ENCODE data around the gene CCDC12.

CCDC12 gene

DNA sequence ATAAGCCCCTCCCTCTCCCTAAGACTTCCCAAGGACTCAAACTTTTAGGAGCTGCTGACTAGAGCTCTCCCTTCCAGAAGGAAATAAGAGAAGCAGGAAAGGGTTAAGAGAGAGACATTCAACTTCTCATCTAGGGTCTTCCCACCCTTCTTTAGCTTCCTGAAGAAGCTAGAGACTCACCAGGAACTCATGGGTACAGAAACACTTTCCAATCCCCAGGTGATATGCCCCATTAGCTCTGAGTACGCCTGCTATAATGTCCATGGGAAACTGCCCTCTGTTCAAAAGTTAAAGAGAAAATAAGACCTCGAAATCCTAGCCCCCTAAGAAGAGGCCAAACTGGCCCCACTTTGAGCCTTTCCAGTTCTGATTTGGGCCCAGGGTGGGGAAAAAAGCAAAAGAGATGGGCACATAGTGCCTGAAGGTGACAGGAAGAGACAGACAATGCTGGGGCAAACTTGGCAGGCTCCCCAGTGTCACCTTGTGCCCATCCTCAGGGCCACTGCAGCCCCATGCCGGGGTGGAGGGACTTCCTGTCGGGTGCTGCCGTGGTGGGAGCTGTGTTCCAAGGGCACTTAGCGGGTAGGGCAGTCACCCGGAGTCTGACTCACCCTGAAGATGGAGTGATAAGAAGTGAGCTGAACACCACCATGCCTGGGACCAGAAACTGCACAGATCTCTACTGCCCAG, 29.5 kb downstream of the CCDC12 start:
- DNase-seq (ENCODE audit: low spot score): no peak
- ChIA-PET CTCF (no interaction called here), POLR2A (ENCODE audit: low non-redundant PET) (no interaction called here)
- peak overlapping the region; percentile 75 for H3K27ac ChIP-seq
- TF ChIP-seq, protein P1, sequence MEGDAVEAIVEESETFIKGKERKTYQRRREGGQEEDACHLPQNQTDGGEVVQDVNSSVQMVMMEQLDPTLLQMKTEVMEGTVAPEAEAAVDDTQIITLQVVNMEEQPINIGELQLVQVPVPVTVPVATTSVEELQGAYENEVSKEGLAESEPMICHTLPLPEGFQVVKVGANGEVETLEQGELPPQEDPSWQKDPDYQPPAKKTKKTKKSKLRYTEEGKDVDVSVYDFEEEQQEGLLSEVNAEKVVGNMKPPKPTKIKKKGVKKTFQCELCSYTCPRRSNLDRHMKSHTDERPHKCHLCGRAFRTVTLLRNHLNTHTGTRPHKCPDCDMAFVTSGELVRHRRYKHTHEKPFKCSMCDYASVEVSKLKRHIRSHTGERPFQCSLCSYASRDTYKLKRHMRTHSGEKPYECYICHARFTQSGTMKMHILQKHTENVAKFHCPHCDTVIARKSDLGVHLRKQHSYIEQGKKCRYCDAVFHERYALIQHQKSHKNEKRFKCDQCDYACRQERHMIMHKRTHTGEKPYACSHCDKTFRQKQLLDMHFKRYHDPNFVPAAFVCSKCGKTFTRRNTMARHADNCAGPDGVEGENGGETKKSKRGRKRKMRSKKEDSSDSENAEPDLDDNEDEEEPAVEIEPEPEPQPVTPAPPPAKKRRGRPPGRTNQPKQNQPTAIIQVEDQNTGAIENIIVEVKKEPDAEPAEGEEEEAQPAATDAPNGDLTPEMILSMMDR (conservative IDR thresholded peaks at IDR 0.05; ENCODE audit: low read depth): no peak

DNA sequence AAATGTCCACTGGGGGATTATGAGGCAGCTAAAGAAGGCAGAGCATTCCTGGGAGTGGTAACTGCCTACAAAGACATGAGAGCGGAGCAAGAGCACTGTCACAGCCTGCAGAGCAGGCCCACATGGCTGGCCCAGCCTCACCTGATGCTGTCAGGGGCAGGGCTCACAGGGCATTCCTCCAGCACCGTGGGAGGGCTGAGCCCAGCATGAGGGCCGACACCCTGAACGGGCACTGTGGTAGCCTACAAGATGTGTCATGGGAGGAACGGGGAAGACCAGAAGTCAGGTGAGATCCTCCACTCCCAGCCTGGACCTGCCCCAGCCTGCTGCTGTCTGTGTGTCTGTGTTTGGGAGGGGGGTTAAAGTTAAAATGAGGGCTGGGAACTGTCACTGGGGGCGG, 30.1 kb downstream of the CCDC12 start:
- H3K27ac ChIP-seq: peak overlapping the region; percentile 75
- DNase-seq (ENCODE audit: low spot score): no peak
- ChIA-PET POLR2A (ENCODE audit: low non-redundant PET) (no interaction called here), CTCF (no interaction called here)
- TF ChIP-seq, protein P1 (conservative IDR thresholded peaks at IDR 0.05; ENCODE audit: low read depth): no peak

DNA sequence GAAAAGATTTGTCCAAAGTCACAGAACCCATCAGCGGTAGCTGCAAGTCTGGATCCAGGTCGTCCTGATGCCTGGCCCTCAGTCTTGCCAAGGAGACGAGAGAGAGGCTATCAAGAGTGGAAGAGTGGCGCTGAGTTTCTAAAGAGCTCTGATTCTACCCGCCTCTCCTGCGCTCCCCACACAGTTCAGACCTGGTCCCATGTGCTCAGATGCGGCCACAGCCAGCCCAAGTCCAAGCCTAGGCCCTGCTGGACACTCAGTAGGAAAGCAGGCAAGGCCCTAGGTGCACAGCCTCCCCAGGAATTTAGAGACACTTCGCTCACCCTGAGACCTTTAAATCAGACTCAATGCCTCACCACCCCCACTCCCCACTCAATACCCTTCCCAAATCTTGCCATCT, 32.4 kb downstream of the CCDC12 start:
- no peak for DNase-seq (ENCODE audit: low spot score)
- CTCF ChIA-PET: interaction anchor here (0.9 kb wide), 1 partner anchor 36 kb away, joined by 3 read pairs; no protein-coding TSS in a partner anchor
- TF ChIP-seq, protein P1 (conservative IDR thresholded peaks at IDR 0.05; ENCODE audit: low read depth): no peak
- POLR2A ChIA-PET (ENCODE audit: low non-redundant PET): no interaction called here
- peak overlapping the region; percentile 81 for H3K27ac ChIP-seq

DNA sequence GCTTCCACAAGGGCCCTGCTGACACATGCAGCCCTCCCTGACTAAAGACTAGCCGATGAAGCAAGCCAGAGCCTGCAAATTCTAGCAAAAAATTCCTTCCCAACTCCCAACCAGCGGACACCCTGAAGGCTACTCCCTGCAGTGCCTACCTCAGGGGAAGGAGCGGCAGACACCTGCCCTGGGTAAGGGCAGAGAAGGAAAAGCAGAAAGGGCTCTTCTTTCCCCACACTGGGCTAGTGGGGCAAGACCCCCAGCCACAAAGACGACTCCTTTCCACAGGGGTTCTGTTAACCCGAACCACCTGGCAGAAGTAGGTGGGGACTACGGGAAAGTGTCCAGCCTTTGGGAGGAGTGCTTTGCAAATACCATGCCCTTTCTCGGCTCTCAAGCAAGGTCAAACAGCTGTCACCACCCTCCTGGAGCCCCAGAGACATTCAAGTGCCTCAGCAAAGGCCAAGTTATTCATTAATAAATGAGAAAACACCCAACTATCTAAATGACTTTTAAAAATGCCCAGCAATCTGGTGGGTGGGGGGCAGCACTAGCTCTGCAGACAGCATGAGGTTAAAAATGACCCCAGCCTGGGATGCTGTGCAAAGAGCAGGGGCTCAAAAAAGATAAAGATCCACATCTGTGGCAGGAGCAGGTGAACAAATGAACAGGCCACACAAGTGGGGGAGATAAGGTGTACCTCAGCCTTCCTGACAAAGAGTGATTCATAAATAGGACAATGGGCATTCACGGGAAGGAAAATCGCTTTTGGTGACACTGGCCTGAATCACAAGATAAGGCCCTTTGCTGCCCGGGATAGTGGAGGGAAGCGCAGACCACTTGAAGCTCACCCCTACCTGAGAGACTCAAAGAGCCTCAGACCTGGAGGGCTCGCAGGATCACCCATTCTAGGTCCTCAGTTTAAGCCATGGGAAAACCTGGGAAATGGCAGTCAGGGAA, 33.0 kb downstream of the CCDC12 start:
- H3K27ac ChIP-seq: peak overlapping the region; percentile 81
- DNase-seq (ENCODE audit: low spot score): peak; percentile 42
- TF ChIP-seq, protein P1 (conservative IDR thresholded peaks at IDR 0.05; ENCODE audit: low read depth): no peak
- ChIA-PET CTCF (interaction anchor here (0.5 kb wide), 1 partner anchor 60 kb away, joined by 3 read pairs; no protein-coding TSS in a partner anchor), POLR2A (ENCODE audit: low non-redundant PET) (no interaction called here)

DNA sequence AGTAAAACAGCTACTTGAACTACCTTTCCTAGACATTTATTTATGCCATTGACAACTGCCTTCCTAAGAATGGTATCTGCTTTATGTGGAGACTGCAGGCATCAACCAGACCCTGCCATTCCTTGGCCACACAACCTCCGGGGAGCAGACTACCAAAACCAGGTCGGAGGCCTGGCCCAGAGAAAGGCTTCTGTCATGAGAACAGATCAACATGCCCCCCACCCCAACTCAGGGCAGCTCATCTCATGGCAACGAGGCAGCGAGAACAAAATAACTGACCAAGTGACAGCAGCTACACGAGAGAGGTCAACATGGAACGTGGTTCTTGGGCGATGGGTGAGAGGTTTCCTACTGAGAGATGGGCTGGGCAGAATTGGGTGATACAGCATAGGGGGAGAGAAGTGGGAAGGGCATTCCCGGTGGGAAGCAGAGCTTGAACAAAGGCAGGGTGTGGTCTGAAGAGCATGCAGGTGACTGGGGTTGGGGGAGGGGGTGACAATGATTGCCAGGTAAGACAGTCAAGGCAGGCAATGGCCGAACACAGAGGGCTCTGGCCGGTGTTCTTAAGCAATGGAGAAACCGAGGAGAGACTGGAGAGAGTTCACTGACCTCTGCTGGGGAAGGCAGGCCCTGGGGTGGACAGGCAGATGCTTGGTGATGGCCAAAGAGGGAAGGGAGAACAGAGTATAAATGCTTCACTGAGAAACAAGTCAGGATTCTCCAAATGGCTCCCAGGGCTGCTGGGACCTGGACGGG, 33.9 kb downstream of the CCDC12 start:
- DNase-seq (ENCODE audit: low spot score): no peak
- ChIA-PET POLR2A (ENCODE audit: low non-redundant PET) (no interaction called here), CTCF (interaction anchor here (0.5 kb wide), 1 partner anchor 60 kb away, joined by 3 read pairs; no protein-coding TSS in a partner anchor)
- peak overlapping the region; percentile 81 for H3K27ac ChIP-seq
- TF ChIP-seq, protein P1 (conservative IDR thresholded peaks at IDR 0.05; ENCODE audit: low read depth): no peak

DNA sequence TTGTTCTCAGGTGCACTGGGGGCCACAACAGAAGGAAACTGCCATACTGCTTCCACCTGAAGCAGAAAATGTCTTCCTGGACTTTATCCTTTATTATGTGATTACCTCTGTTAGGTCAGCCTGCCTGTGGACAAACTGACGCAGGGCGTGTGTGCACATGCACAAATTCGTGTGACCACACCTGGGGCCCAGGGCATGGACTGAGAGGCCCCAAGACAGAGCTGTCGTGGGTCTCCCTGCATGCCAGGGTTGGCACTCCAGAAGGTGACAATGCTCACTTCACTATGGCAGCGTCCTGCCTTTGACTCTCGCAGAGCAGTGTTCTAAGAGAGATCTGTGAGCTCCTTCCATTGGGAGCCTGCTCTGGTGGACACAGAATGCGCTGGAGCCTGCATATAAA, 34.5 kb downstream of the CCDC12 start:
- DNase-seq (ENCODE audit: low spot score): no peak
- peak overlapping the region; percentile 81 for H3K27ac ChIP-seq
- POLR2A ChIA-PET (ENCODE audit: low non-redundant PET): no interaction called here
- CTCF ChIA-PET: no interaction called here
- TF ChIP-seq, protein P1 (conservative IDR thresholded peaks at IDR 0.05; ENCODE audit: low read depth): no peak

Data from RWPE1 (cell line).